MCF 10A (cell line): ENCODE measurements around the gene CASP4. TPM values are rescaled to one million over a fixed set of nuclear protein-coding genes. Genes with fewer than 3 reads are reported as not detected.

Experiments used
- Bru-seq: library from RNA; stranded (reverse); fragments of 400-500 nt; gene quantifications from one replicate; lab custom pipeline; 2021; lab: Mats Ljungman, UMichigan
- BruChase-seq, 2 experiments: library from RNA; stranded (reverse); fragments of 400-500 nt; gene quantifications; one replicate each; lab custom pipeline; 2021; lab: Mats Ljungman, UMichigan
- BruUV-seq: library from RNA; stranded (reverse); fragments of 400-500 nt; replicated peaks from 2 replicates; lab custom pipeline; 2021; lab: Mats Ljungman, UMichigan
- CTCF ChIA-PET: fragments of 300-600 bp; sonication (Branson Sonifier 250); formaldehyde crosslinking; extraction: SDS; loops from one replicate; lab custom pipeline; 2021; ENCODE audit warnings: antibody characterized with exemption, inconsistent platforms; lab: Yijun Ruan, JAX
- POLR2A ChIA-PET: fragments of 300-600, 350-650 bp; sonication (Branson Sonifier 250); formaldehyde crosslinking; extraction: SDS; loops from one replicate; lab custom pipeline; 2020; ENCODE audit warnings: antibody characterized with exemption, inconsistent platforms; lab: Yijun Ruan, JAX
- DNase-seq: peaks from one replicate; pipeline ENCODE4 v3.0.0-alpha.2; 2018; ENCODE audit not compliant: unreplicated experiment
- H3K27ac Mint-ChIP-seq: one replicate; pipeline ENCODE4 v1.8.0; 2022; ENCODE audit warnings: mild to moderate bottlenecking, low read depth, mixed read lengths; ENCODE audit not compliant: unreplicated experiment
- H3K27me3 Mint-ChIP-seq: one replicate; pipeline ENCODE4 v1.8.0; 2022; ENCODE audit warnings: mixed read lengths; ENCODE audit not compliant: insufficient read depth, unreplicated experiment
- H3K36me3 Mint-ChIP-seq: one replicate; pipeline ENCODE4 v1.8.0; 2022; ENCODE audit warnings: mild to moderate bottlenecking, moderate library complexity, mixed read lengths; ENCODE audit not compliant: insufficient read depth, unreplicated experiment
- H3K4me1 Mint-ChIP-seq: one replicate; pipeline ENCODE4 v1.8.0; 2022; ENCODE audit warnings: mixed read lengths; ENCODE audit not compliant: insufficient read depth, unreplicated experiment
- H3K4me3 Mint-ChIP-seq: one replicate; pipeline ENCODE4 v1.8.0; 2022; ENCODE audit warnings: mild to moderate bottlenecking, moderate library complexity, mixed read lengths; ENCODE audit not compliant: unreplicated experiment
- H3K9me3 Mint-ChIP-seq: one replicate; pipeline ENCODE4 v1.8.0; 2022; ENCODE audit warnings: mixed read lengths; ENCODE audit not compliant: unreplicated experiment
- intact Hi-C: fragments of 100-400 bp; cut with micrococcal nuclease; formaldehyde crosslinking; loops from 2 replicates; pipeline ENCODE4 v1.14.1; 2022
- long read RNA-seq: library from polyadenylated mRNA; stranded (forward); transcript quantifications from one replicate; pipeline ENCODE4 v2.0.0, GENCODE V29; 2022
- total RNA-seq: library from RNA; stranded (reverse); gene quantifications from 2 replicates; pipeline ENCODE4 v1.2.3, GENCODE V29; 2022
- TF ChIP-seq, protein P1 (sequence below): fragments of 200-600 bp; IDR thresholded peaks from one replicate; pipeline ENCODE4 v1.8.0; 2022; ENCODE audit warnings: antibody characterized with exemption, mild to moderate bottlenecking; ENCODE audit not compliant: unreplicated experiment

CASP4 gene
- 93.6 and 98.8 TPM in 2 replicates for total RNA-seq
- percentile 96 among the genes with signal in this experiment for Bru-seq, nascent RNA
- BruChase-seq, experiment 1, labeled RNA remaining after a 6-hour chase, result percentile 89 among the genes with signal in this experiment
- BruChase-seq, experiment 2, labeled RNA remaining after a 2-hour chase, result percentile 87 among the genes with signal in this experiment
- long read RNA-seq, transcript CASP4-203 (9 exons, 2,158 nt), result major isoform, 78 of 138 reads
- long read RNA-seq, partial matches to known transcripts, result 32 of 138 reads
- long read RNA-seq, other reads (novel, unspliced or antisense), result 27 of 138 reads

DNA sequence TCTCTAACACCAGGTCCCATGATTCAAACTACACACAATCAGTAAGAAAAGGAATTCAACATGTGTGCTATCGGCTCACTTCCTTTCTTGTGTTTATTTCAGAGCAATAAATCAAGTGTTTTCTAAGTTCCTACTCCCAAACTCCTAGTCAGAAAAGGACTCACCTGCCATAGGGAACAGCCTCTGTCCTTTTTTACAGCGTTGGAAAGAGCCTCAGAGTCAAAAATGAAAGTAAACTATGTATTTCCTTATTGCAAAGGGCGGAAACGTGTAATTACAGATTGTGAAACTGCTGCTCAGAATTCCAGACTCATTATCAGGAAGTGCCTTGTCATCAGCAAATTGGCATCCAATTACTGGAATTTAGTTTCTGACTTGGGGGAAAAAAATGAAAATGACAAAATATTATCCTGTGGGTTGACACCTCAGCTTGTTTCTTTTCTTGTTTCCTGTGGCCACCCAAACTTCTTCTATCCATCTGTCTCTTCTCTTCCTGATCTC lies at the start of gene CASP4:
CASP4 (minus strand) TSS at position 220 of the 501 bp plus-strand sequence; CDS start at position 171, 49 bp downstream.
- BruUV-seq, result no TSS peak
- peak; percentile 84 for DNase-seq
- Mint-ChIP-seq H3K4me1 (peaks cover 21% of the 10 kb centered on the region), H3K27me3 (no peaks in the 10 kb centered on the region), H3K4me3 (peak within 1 kb of the TSS; percentile 85), H3K36me3 (peaks cover 23% of the 10 kb centered on the region), H3K27ac (peak within 1 kb of the TSS; percentile 99), H3K9me3 (peaks cover 7% of the 10 kb centered on the region)
- CTCF ChIA-PET, result interaction anchor here (0.8 to 1.0 kb wide), 2 partner anchors 24 to 360 kb away, joined by 3 read pairs; no protein-coding TSS in a partner anchor
- TF ChIP-seq, protein P1, sequence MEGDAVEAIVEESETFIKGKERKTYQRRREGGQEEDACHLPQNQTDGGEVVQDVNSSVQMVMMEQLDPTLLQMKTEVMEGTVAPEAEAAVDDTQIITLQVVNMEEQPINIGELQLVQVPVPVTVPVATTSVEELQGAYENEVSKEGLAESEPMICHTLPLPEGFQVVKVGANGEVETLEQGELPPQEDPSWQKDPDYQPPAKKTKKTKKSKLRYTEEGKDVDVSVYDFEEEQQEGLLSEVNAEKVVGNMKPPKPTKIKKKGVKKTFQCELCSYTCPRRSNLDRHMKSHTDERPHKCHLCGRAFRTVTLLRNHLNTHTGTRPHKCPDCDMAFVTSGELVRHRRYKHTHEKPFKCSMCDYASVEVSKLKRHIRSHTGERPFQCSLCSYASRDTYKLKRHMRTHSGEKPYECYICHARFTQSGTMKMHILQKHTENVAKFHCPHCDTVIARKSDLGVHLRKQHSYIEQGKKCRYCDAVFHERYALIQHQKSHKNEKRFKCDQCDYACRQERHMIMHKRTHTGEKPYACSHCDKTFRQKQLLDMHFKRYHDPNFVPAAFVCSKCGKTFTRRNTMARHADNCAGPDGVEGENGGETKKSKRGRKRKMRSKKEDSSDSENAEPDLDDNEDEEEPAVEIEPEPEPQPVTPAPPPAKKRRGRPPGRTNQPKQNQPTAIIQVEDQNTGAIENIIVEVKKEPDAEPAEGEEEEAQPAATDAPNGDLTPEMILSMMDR, result no peak
- intact Hi-C loops, result loop anchor here (2.0 kb wide), 1 partner anchor 78 kb away; no protein-coding TSS in a partner anchor
- POLR2A ChIA-PET, result interaction anchor here (0.5 to 4.4 kb wide), 18 partner anchors 10 to 1122 kb away, joined by 3 to 33 read pairs (median 5); partner anchors contain the start of genes CARD16 and CASP1

DNA sequence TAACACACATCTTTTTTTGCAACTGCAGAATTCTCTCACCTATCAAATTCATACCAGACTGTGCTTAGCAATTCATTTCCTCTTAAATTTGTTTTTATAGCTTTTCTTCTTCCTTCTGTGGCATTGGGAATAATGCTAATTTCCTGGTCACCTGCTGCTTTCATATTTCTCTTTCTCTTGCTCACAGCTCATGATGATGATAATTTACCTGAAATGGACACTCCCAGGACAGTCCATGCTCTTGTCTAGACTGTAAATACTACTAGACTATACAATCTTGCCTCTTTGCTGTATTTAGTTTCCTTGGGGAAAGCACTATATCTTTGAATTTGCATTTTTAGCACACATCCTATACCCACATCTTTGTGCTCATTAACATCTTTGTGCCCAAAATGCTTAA lies 39.1 kb upstream of the CASP4 start:
- Mint-ChIP-seq H3K9me3 (no peaks in the 10 kb centered on the region), H3K4me1 (no peaks in the 10 kb centered on the region), H3K36me3 (no peaks in the 10 kb centered on the region), H3K4me3 (no peak overlapping the region), H3K27me3 (no peaks in the 10 kb centered on the region), H3K27ac (no peak overlapping the region)
- CTCF ChIA-PET, result no interaction called here
- TF ChIP-seq, protein P1, result no peak
- DNase-seq, result no peak
- intact Hi-C loops, result no loop called here
- BruUV-seq, result no TSS peak
- POLR2A ChIA-PET, result interaction anchor here (0.7 kb wide), 1 partner anchor 18 kb away, joined by 3 read pairs; no protein-coding TSS in a partner anchor

DNA sequence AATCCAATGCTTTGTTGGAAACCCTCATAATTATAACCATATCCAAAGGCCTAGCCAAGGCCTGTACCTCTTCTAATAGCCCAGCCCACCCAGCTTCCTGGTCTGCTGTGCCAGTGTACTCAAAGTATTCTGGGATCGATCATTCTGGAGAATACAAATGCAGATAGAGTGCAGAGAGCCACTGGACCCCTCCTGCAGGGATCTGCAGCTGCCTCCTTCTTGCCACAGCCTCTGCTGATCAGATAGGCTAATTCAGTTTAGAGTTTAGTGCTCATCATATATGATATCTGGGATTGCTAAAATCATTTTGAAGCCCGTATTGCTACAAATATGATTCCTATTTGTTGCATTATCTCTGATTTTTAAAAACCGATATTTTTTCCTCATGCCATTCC lies 37.1 kb upstream of the CASP4 start:
- Mint-ChIP-seq H3K27me3 (no peaks in the 10 kb centered on the region), H3K4me3 (no peak overlapping the region), H3K9me3 (peaks cover 6% of the 10 kb centered on the region), H3K36me3 (no peaks in the 10 kb centered on the region), H3K4me1 (no peaks in the 10 kb centered on the region), H3K27ac (no peak overlapping the region)
- TF ChIP-seq, protein P1, result no peak
- DNase-seq, result no peak
- intact Hi-C loops, result no loop called here
- CTCF ChIA-PET, result interaction anchor here (0.7 kb wide), 1 partner anchor 15 kb away, joined by 3 read pairs; no protein-coding TSS in a partner anchor
- BruUV-seq, result no TSS peak
- POLR2A ChIA-PET, result no interaction called here

DNA sequence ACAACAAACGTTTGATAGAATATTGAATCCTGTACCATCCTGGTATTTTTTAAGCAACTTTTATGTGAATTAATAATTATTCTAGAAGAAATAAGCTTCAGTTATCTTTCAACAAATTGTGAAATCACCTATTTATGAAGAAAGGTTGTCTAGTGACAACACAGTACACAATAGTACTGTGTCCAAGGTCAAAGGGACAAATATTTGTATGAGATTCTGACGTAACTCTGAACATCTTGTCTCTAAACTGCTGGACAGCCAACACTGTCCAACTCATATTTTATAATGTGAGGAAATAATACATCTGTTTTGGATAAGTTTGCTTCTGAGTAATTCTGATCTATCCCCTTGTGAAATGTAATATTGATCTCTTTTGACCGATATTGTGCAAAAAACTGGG lies 35.6 kb upstream of the CASP4 start:
- no peaks in the 10 kb centered on the region for H3K4me1 Mint-ChIP-seq
- intact Hi-C loops, result no loop called here
- H3K9me3 Mint-ChIP-seq, result peaks cover 7% of the 10 kb centered on the region
- BruUV-seq, result no TSS peak
- DNase-seq, result no peak
- H3K4me3 Mint-ChIP-seq, result no peak overlapping the region
- POLR2A ChIA-PET, result no interaction called here
- H3K27me3 Mint-ChIP-seq, result no peaks in the 10 kb centered on the region
- CTCF ChIA-PET, result no interaction called here
- H3K36me3 Mint-ChIP-seq, result no peaks in the 10 kb centered on the region
- TF ChIP-seq, protein P1, result no peak
- H3K27ac Mint-ChIP-seq, result no peak overlapping the region
